Measurements from ENCODE around the gene UBL5. TPM values are rescaled to one million over a fixed set of nuclear protein-coding genes. Genes with fewer than 3 reads are reported as not detected.

UBL5 gene
- total and polyA plus RNA-seq, 10 of the 15 experiments (the other 5 are each of a cell fraction or from before 2014, with no cell fraction given), result 297 to 897 (median 711) TPM

GRCh38 chr19:9854282-9854846, 26.6 kb downstream of the UBL5 start:
- ChIA-PET SMC1A (ENCODE audit: uncharacterized antibody, unreplicated experiment) (no interaction called here), POLR2A (no interaction called here), RAD21 (ENCODE audit: unreplicated experiment) (no interaction called here), CTCF (no interaction called here)
- 97% methylated on average over 34 of the region's 38 CpGs for WGBS (ENCODE audit: insufficient coverage, insufficient replicate concordance, low lambda C conversion rate, missing lambda C conversion rate)
- Histone ChIP-seq H3K9ac (ENCODE audit: control insufficient read depth, insufficient read depth, low read length) (no peak overlapping the region), H3K27me3 (replicated peaks in 1 of 2; ENCODE audit: control insufficient read depth in 2 of 2, insufficient read depth in 2 of 2, low read length in 1 of 2) (no peaks in the 10 kb centered on the region), H3K4me2 (ENCODE audit: control insufficient read depth, insufficient read depth) (no peak overlapping the region), H4K20me1 (ENCODE audit: control insufficient read depth, insufficient read depth) (no peaks in the 10 kb centered on the region), H3K4me3 (no peak overlapping the region), H3K4me1 (ENCODE audit: control insufficient read depth, insufficient read depth, low read length) (peaks cover 12% of the 10 kb centered on the region), H3K36me3 (ENCODE audit: control insufficient read depth in 2 of 2, insufficient read depth in 2 of 2, low read length in 1 of 2) (no peaks in the 10 kb centered on the region; a peak in 1 of 4 replicates), H3K9me3 (replicated peaks; ENCODE audit: control insufficient read depth, insufficient read depth, low read length) (no peaks in the 10 kb centered on the region), H2AFZ (ENCODE audit: control insufficient read depth, low read depth, low read length) (no peak overlapping the region), H3K79me2 (ENCODE audit: control insufficient read depth, insufficient read depth, low read length) (no peaks in the 10 kb centered on the region), H3K27ac (ENCODE audit: control insufficient read depth, insufficient read depth) (no peak overlapping the region)
- FAIRE-seq (no peak), ATAC-seq (no peak), DNase-seq (ENCODE audit: low read depth, low spot score) (no peak)
- TF ChIP-seq MAX (IDR thresholded peaks at IDR 0.05; ENCODE audit: low read depth, low read length) (no peak), NRF1 (conservative IDR thresholded peaks at IDR 0.05; ENCODE audit: low read depth, low read length) (no peak), ZBTB40 (IDR thresholded peaks at IDR 0.05; ENCODE audit: borderline replicate concordance) (no peak), ZNF24 (IDR thresholded peaks at IDR 0.05) (no peak), PAX8 (IDR thresholded peaks at IDR 0.05) (no peak), E2F4 (IDR thresholded peaks at IDR 0.05; ENCODE audit: low read depth, low read length) (no peak), HDGF (IDR thresholded peaks at IDR 0.05) (no peak), ZSCAN29 (IDR thresholded peaks at IDR 0.05) (no peak), ZBTB33 (IDR thresholded peaks at IDR 0.05) (no peak), MLLT1 (IDR thresholded peaks at IDR 0.05) (no peak), STAT3 (IDR thresholded peaks at IDR 0.05; ENCODE audit: low read depth, low read length) (no peak), WRNIP1 (IDR thresholded peaks at IDR 0.05; ENCODE audit: borderline replicate concordance, low read depth, low read length) (no peak), SRF (IDR thresholded peaks at IDR 0.05; ENCODE audit: low read depth in 2 of 2, low read length in 2 of 2) (no peak), POU2F2 (IDR thresholded peaks at IDR 0.05; ENCODE audit: borderline replicate concordance, low read depth, low read length) (no peak)
- in situ Hi-C loops (cut with MboI), result no loop called here
- intact Hi-C loops (cut with micrococcal nuclease; ENCODE audit: unreplicated experiment), result no loop called here
- no TSS peak for BruUV-seq (replicated peaks)

Data from GM12878 (cell line).